Measurements from ENCODE around the gene RNLS.
A peak's percentile ranks its signal among the peaks of the same experiment; 100 is the strongest.

RNLS gene

GRCh38 chr10:88386204-88386788, 196.8 kb downstream of the RNLS start:
- Histone ChIP-seq H3K27ac (peak overlapping the region; percentile 94), H3K4me1 (peaks cover 70% of the 10 kb centered on the region), H3K27me3 (no peaks in the 10 kb centered on the region), H3K36me3 (no peaks in the 10 kb centered on the region), H4K20me1 (no peaks in the 10 kb centered on the region), H3K4me2 (peak overlapping the region; percentile 80), H3K9ac (peak overlapping the region; percentile 79), H3K4me3 (peak overlapping the region; percentile 51), H3K9me3 (peaks cover 18% of the 10 kb centered on the region)
- TF ChIP-seq Cebpa-rat (IDR thresholded peaks at IDR 0.05), result no peak

- no peaks in the 10 kb centered on the region for H3K27me3 ChIP-seq
- H3K36me3 ChIP-seq, result no peaks in the 10 kb centered on the region
- H3K27ac ChIP-seq, result peak overlapping the region; percentile 94
- no peak for TF ChIP-seq Cebpa-rat (IDR thresholded peaks at IDR 0.05)
- peak overlapping the region; percentile 51 for H3K4me3 ChIP-seq
- H3K4me2 ChIP-seq, result peak overlapping the region; percentile 80
- H3K4me1 ChIP-seq, result peaks cover 70% of the 10 kb centered on the region
- H3K9ac ChIP-seq, result peak overlapping the region; percentile 79
- H3K9me3 ChIP-seq, result peaks cover 21% of the 10 kb centered on the region
- no peaks in the 10 kb centered on the region for H4K20me1 ChIP-seq
Observed at GRCh38 chr10:88385601-88386203, 197.4 kb downstream of the RNLS start.

GRCh38 chr10:88383276-88383675, 199.8 kb downstream of the RNLS start:
- peaks cover 26% of the 10 kb centered on the region for H3K9me3 ChIP-seq
- no peak overlapping the region for H3K27ac ChIP-seq
- peaks cover 47% of the 10 kb centered on the region for H3K4me1 ChIP-seq
- no peaks in the 10 kb centered on the region for H3K36me3 ChIP-seq
- H3K4me2 ChIP-seq, result no peak overlapping the region
- no peak for TF ChIP-seq Cebpa-rat (IDR thresholded peaks at IDR 0.05)
- no peaks in the 10 kb centered on the region for H4K20me1 ChIP-seq
- no peaks in the 10 kb centered on the region for H3K27me3 ChIP-seq
- no peak overlapping the region for H3K9ac ChIP-seq
- H3K4me3 ChIP-seq, result no peak overlapping the region

- H3K9me3 ChIP-seq, result peaks cover 26% of the 10 kb centered on the region
- no peak overlapping the region for H3K4me3 ChIP-seq
- no peaks in the 10 kb centered on the region for H3K27me3 ChIP-seq
- H4K20me1 ChIP-seq, result no peaks in the 10 kb centered on the region
- no peak overlapping the region for H3K27ac ChIP-seq
- H3K4me1 ChIP-seq, result peaks cover 41% of the 10 kb centered on the region
- H3K36me3 ChIP-seq, result no peaks in the 10 kb centered on the region
- H3K9ac ChIP-seq, result no peak overlapping the region
- TF ChIP-seq Cebpa-rat (IDR thresholded peaks at IDR 0.05), result no peak
- no peak overlapping the region for H3K4me2 ChIP-seq
Observed at GRCh38 chr10:88382699-88383098, 200.4 kb downstream of the RNLS start.

- H3K27ac ChIP-seq, result no peak overlapping the region
- no peaks in the 10 kb centered on the region for H4K20me1 ChIP-seq
- no peaks in the 10 kb centered on the region for H3K36me3 ChIP-seq
- peaks cover 26% of the 10 kb centered on the region for H3K9me3 ChIP-seq
- no peak overlapping the region for H3K9ac ChIP-seq
- H3K4me2 ChIP-seq, result no peak overlapping the region
- H3K4me1 ChIP-seq, result peaks cover 12% of the 10 kb centered on the region
- no peak overlapping the region for H3K4me3 ChIP-seq
- H3K27me3 ChIP-seq, result no peaks in the 10 kb centered on the region
- no peak for TF ChIP-seq Cebpa-rat (IDR thresholded peaks at IDR 0.05)
Observed at GRCh38 chr10:88379575-88379974, 203.5 kb downstream of the RNLS start.

GRCh38 chr10:88377510-88377909, 205.6 kb downstream of the RNLS start:
- Histone ChIP-seq H3K4me2 (no peak overlapping the region), H4K20me1 (no peaks in the 10 kb centered on the region), H3K9ac (no peak overlapping the region), H3K27ac (no peak overlapping the region), H3K27me3 (no peaks in the 10 kb centered on the region), H3K36me3 (no peaks in the 10 kb centered on the region), H3K4me3 (no peak overlapping the region), H3K9me3 (peaks cover 15% of the 10 kb centered on the region), H3K4me1 (no peaks in the 10 kb centered on the region)
- TF ChIP-seq Cebpa-rat (IDR thresholded peaks at IDR 0.05), result no peak

- Histone ChIP-seq H3K27me3 (no peaks in the 10 kb centered on the region), H3K4me3 (no peak overlapping the region), H3K4me2 (no peak overlapping the region), H4K20me1 (no peaks in the 10 kb centered on the region), H3K27ac (no peak overlapping the region), H3K9ac (no peak overlapping the region), H3K9me3 (peaks cover 1% of the 10 kb centered on the region; the same call in 1 of the 2 replicates), H3K4me1 (no peaks in the 10 kb centered on the region), H3K36me3 (no peaks in the 10 kb centered on the region)
- no peak for TF ChIP-seq Cebpa-rat (IDR thresholded peaks at IDR 0.05)
Observed at GRCh38 chr10:88374392-88375175, 208.5 kb downstream of the RNLS start.

GRCh38 chr10:88372881-88373592, 210.1 kb downstream of the RNLS start:
- H3K27ac ChIP-seq, result no peak overlapping the region
- H3K36me3 ChIP-seq, result no peaks in the 10 kb centered on the region
- H3K9ac ChIP-seq, result no peak overlapping the region
- no peaks in the 10 kb centered on the region for H3K27me3 ChIP-seq
- no peak for TF ChIP-seq Cebpa-rat (IDR thresholded peaks at IDR 0.05)
- H4K20me1 ChIP-seq, result no peaks in the 10 kb centered on the region
- no peak overlapping the region for H3K4me2 ChIP-seq
- no peaks in the 10 kb centered on the region for H3K9me3 ChIP-seq
- H3K4me1 ChIP-seq, result no peaks in the 10 kb centered on the region
- no peak overlapping the region for H3K4me3 ChIP-seq

GRCh38 chr10:88372051-88372715, 210.9 kb downstream of the RNLS start:
- Histone ChIP-seq H3K4me3 (no peak overlapping the region), H4K20me1 (no peaks in the 10 kb centered on the region), H3K27me3 (no peaks in the 10 kb centered on the region), H3K9me3 (no peaks in the 10 kb centered on the region), H3K36me3 (no peaks in the 10 kb centered on the region), H3K9ac (no peak overlapping the region), H3K4me1 (no peaks in the 10 kb centered on the region), H3K4me2 (no peak overlapping the region), H3K27ac (no peak overlapping the region)
- no peak for TF ChIP-seq Cebpa-rat (IDR thresholded peaks at IDR 0.05)

Measured in BLaER1 (cell line).